Upper lobe of left lung (tissue), 4 donors: Measurements from ENCODE around the gene MTF2.

Source experiments
- CTCF ChIP-seq, 6 experiments: fragments of 450-650 bp in 4 of 6; fragments of 200-600 bp in 2 of 6; sonication (generic) in 2 of 6; IDR thresholded peaks; one replicate each; pipeline ENCODE4 v1.5.1; 2016 to 2019; ENCODE audit warnings: antibody characterized with exemption in 6 of 6
- POLR2A ChIP-seq, 4 donors: fragments of 450-650 bp; IDR thresholded peaks; one replicate each; pipeline ENCODE4 v1.5.1; 2016 to 2017; ENCODE audit warnings: antibody characterized with exemption in 4 of 4, mild to moderate bottlenecking in 2 of 4
- POLR2AphosphoS5 ChIP-seq, 2 donors: sonication (generic); formaldehyde crosslinking; IDR thresholded peaks; one replicate each; pipeline ENCODE4 v1.5.1; 2017; ENCODE audit warnings: antibody characterized with exemption in 2 of 2

DNA sequence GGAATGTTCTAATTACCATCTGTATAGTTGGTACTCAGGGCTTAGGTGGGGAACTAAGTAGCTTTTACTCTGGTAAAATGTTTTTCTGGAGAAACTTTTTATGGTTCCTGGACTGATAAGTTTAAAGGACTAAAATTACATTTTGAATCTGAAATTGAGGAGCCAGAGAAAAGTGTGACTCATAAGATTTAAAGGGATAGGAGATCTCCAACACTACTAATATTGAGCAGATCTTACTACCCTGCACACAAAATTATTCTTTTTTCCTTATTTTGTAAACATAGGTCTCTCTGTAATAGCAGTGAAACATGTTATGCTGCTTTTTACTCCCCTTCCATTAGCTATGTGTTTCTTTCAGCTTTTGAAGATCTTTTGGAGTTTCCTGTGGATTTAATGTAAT lies 32.5 kb downstream of the MTF2 start:
- TF ChIP-seq POLR2A (IDR thresholded peaks at IDR 0.05) (no peak), CTCF (IDR thresholded peaks at IDR 0.05) (no peak), POLR2AphosphoS5 (IDR thresholded peaks at IDR 0.05) (no peak)
